Tibial nerve (tissue), 4 donors: ENCODE measurements around the gene HOXB7. TPM values are rescaled to one million over a fixed set of nuclear protein-coding genes. Genes with fewer than 3 reads are reported as not detected.

Source experiments
- DNase-seq, 2 donors: peaks; one replicate each; pipeline ENCODE4 v3.0.0-alpha.2; 2019; ENCODE audit warnings: low spot score in 2 of 2
- H3K27ac ChIP-seq, 4 donors: fragments of 200-600 bp; sonication (generic) in 3 of 4; one replicate each; pipeline ENCODE4 v1.5.1; 2017 to 2019; ENCODE audit warnings: mild to moderate bottlenecking in 1 of 4
- H3K27me3 ChIP-seq, 2 donors: fragments of 200-600 bp; sonication (generic) in 1 of 2; one replicate each; pipeline versions ENCODE4 v1.5.1 to v1.6.0; 2017 to 2019
- H3K36me3 ChIP-seq, 3 donors: fragments of 200-600 bp; sonication (generic); one replicate each; pipeline ENCODE4 v1.5.1; 2018 to 2019
- H3K4me1 ChIP-seq, 4 donors: fragments of 200-600 bp; sonication (generic) in 3 of 4; one replicate each; pipeline ENCODE4 v1.5.1; 2017 to 2019
- H3K4me3 ChIP-seq, 4 donors: fragments of 200-600 bp; sonication (generic) in 3 of 4; one replicate each; pipeline ENCODE4 v1.5.1; 2017 to 2019; ENCODE audit warnings: mild to moderate bottlenecking in 1 of 4, moderate library complexity in 1 of 4
- H3K9me3 ChIP-seq, 4 donors: fragments of 200-600 bp; sonication (generic) in 3 of 4; one replicate each; pipeline ENCODE4 v1.5.1; 2017 to 2019
- EP300 ChIP-seq, 2 donors: sonication (generic); formaldehyde crosslinking; IDR thresholded peaks; one replicate each; pipeline ENCODE4 v1.6.1; 2017; ENCODE audit warnings: antibody characterized with exemption in 2 of 2, mild to moderate bottlenecking in 1 of 2
- POLR2A ChIP-seq, 2 donors: fragments of 450-650 bp; IDR thresholded peaks; one replicate each; pipeline ENCODE4 v1.6.1; 2017; ENCODE audit warnings: antibody characterized with exemption in 2 of 2, mild to moderate bottlenecking in 2 of 2, moderate library complexity in 2 of 2
- WGBS, 2 donors: methylation state at CpG; one replicate each; pipeline ENCODE4 v1.1.5; 2018; 5-methylcytosine and 5-hydroxymethylcytosine counted together
- total RNA-seq, 4 donors: library from RNA; depleted of rRNA; stranded (reverse); fragments of >200 nt; gene quantifications; one replicate each; pipeline ENCODE4 v1.1.0, GENCODE V29; 2016
- TF ChIP-seq, protein P1 (sequence below), 5 experiments: fragments of 200-600 bp in 3 of 5; fragments of 450-650 bp in 2 of 5; sonication (generic) in 3 of 5; IDR thresholded peaks; one replicate each; pipeline ENCODE4 v1.5.1; 2016 to 2019; ENCODE audit warnings: antibody characterized with exemption in 5 of 5, mild to moderate bottlenecking in 3 of 5, moderate library complexity in 2 of 5

HOXB7 gene
- total RNA-seq, 4 donors from 2014 or later = 1.8 to 4.0 (median 2.3) TPM

- no peaks in the 10 kb centered on the region for H3K9me3 ChIP-seq
- peak overlapping the region; percentile 13 to 48 (median 32) for H3K4me3 ChIP-seq
- peaks cover 0 to 100% of the 10 kb centered on the region in 2 donors for H3K27me3 ChIP-seq
- TF ChIP-seq POLR2A (IDR thresholded peaks at IDR 0.05) = no peak
- TF ChIP-seq, protein P1, sequence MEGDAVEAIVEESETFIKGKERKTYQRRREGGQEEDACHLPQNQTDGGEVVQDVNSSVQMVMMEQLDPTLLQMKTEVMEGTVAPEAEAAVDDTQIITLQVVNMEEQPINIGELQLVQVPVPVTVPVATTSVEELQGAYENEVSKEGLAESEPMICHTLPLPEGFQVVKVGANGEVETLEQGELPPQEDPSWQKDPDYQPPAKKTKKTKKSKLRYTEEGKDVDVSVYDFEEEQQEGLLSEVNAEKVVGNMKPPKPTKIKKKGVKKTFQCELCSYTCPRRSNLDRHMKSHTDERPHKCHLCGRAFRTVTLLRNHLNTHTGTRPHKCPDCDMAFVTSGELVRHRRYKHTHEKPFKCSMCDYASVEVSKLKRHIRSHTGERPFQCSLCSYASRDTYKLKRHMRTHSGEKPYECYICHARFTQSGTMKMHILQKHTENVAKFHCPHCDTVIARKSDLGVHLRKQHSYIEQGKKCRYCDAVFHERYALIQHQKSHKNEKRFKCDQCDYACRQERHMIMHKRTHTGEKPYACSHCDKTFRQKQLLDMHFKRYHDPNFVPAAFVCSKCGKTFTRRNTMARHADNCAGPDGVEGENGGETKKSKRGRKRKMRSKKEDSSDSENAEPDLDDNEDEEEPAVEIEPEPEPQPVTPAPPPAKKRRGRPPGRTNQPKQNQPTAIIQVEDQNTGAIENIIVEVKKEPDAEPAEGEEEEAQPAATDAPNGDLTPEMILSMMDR (IDR thresholded peaks at IDR 0.05) = no peak
- TF ChIP-seq EP300 (IDR thresholded peaks at IDR 0.05) = no peak
- DNase-seq = no peak
- no peaks in the 10 kb centered on the region for H3K36me3 ChIP-seq
- WGBS, 2 donors = 0% methylated on average over 43 of the region's 69 CpGs
- peak overlapping the region in 2 of 4 donors; percentile 44 to 63 for H3K27ac ChIP-seq
- H3K4me1 ChIP-seq = peaks cover 0 to 30% (median 20%) of the 10 kb centered on the region in 4 donors
These were observed 14.9 kb upstream of the HOXB7 start for GRCh38 chr17:48625495-48626244.

DNA sequence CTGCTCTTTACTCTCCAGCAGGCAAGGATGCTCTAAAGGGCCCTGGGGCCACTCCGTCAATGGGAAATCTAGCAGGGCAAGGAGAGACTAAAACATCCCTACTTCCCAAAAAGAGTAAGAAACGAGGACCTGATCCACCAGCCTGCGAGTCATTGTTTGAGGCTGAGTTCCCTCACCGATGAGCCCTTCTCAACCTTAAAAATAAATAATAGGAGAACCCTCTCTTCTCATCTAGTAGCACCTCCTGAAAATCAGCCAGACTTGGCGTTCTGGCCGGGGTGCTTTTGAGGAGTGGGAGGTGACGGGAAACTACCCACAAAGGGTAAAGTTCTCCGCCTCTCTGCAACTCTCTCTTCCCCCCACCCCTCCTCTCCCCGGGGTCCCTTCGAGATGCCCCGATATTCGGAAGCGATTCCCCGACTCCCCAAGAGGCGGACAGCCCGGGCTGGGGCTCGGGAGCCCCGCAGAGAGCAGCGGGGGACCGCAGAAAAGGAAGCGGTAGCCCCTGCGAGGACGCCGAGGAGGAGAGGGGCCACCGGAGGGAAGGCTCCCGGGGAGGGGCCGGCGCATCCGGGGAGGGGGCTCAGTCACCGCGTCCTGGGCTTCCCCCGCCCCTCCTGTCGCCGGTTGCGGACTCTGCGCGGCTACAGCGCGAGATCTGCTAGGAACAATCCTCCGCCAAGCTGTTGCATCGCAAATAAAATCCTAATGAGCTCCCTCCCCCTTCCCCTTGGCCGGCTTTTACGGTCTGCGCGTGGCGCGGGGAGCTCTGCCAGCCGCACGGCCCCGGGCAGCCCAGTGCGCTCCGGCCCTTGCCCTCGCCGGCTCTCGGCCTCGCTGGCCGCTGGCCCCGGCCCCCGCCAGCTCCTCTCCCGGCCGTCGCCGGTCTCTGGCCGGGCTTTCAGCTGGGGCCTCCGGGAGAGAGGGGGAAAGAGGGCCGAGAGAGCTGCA, 14.0 kb upstream of the HOXB7 start:
- Histone ChIP-seq H3K4me3 (peak overlapping the region; percentile 13 to 48 (median 32)), H3K4me1 (peaks cover 0 to 30% (median 20%) of the 10 kb centered on the region in 4 donors), H3K27me3 (peaks cover 0 to 100% of the 10 kb centered on the region in 2 donors), H3K27ac (peak overlapping the region in 2 of 4 donors; percentile 44 to 63), H3K9me3 (no peaks in the 10 kb centered on the region), H3K36me3 (no peaks in the 10 kb centered on the region)
- TF ChIP-seq EP300 (IDR thresholded peaks at IDR 0.05) = no peak
- TF ChIP-seq, protein P1 (IDR thresholded peaks at IDR 0.05) = no peak
- TF ChIP-seq POLR2A (IDR thresholded peaks at IDR 0.05) = no peak
- DNase-seq = no peak
- WGBS, 2 donors = 4 to 5% methylated on average over 48 to 58 of the region's 66 CpGs

GRCh38 chr17:48624118-48624517, 13.3 kb upstream of the HOXB7 start:
- Histone ChIP-seq H3K27me3 (peaks cover 0 to 100% of the 10 kb centered on the region in 2 donors), H3K27ac (no peak overlapping the region), H3K4me3 (no peak overlapping the region), H3K4me1 (peaks cover 0 to 32% (median 20%) of the 10 kb centered on the region in 4 donors), H3K9me3 (no peaks in the 10 kb centered on the region), H3K36me3 (no peaks in the 10 kb centered on the region)
- DNase-seq = no peak
- TF ChIP-seq EP300 (IDR thresholded peaks at IDR 0.05) (no peak), POLR2A (IDR thresholded peaks at IDR 0.05) (no peak)
- TF ChIP-seq, protein P1 (IDR thresholded peaks at IDR 0.05) = no peak
- WGBS, 2 donors = 45 to 54% methylated on average over 5 of the region's 5 CpGs

DNA sequence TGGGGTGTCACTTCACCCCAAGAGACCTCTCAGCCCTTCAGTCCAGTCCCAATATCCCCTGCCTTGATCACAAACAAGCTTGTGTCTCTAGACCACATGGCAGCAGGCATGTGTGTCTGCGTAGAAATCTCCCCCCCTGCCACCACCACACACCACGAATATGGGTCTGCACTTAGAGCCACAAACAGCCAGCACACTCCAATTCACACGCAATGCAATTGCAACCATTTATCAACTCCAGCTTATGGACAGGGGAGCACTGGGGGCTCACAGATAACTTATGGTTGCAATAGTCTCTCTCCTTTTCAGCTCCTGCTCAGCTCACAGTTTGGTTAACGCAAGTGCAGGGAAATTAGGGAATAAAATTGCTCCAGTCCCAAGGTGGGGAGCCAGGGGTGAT, 12.8 kb upstream of the HOXB7 start:
- peaks cover 0 to 38% (median 20%) of the 10 kb centered on the region in 4 donors for H3K4me1 ChIP-seq
- H3K27ac ChIP-seq = no peak overlapping the region
- no peak for DNase-seq
- no peaks in the 10 kb centered on the region for H3K36me3 ChIP-seq
- H3K4me3 ChIP-seq = no peak overlapping the region
- WGBS, 2 donors = 44 to 45% methylated on average over 4 of the region's 4 CpGs
- H3K9me3 ChIP-seq = no peaks in the 10 kb centered on the region
- H3K27me3 ChIP-seq = peaks cover 0 to 100% of the 10 kb centered on the region in 2 donors
- no peak for TF ChIP-seq EP300 (IDR thresholded peaks at IDR 0.05)
- TF ChIP-seq POLR2A (IDR thresholded peaks at IDR 0.05) = no peak
- TF ChIP-seq, protein P1 (IDR thresholded peaks at IDR 0.05) = no peak
